Measurements from ENCODE around the gene CLCNKA.
"Not testable (repeated sequence)": the region's sequence is repeated elsewhere in the genome, so short reads cannot be mapped to it uniquely, and the experiment has no call there.

CLCNKA gene

DNA sequence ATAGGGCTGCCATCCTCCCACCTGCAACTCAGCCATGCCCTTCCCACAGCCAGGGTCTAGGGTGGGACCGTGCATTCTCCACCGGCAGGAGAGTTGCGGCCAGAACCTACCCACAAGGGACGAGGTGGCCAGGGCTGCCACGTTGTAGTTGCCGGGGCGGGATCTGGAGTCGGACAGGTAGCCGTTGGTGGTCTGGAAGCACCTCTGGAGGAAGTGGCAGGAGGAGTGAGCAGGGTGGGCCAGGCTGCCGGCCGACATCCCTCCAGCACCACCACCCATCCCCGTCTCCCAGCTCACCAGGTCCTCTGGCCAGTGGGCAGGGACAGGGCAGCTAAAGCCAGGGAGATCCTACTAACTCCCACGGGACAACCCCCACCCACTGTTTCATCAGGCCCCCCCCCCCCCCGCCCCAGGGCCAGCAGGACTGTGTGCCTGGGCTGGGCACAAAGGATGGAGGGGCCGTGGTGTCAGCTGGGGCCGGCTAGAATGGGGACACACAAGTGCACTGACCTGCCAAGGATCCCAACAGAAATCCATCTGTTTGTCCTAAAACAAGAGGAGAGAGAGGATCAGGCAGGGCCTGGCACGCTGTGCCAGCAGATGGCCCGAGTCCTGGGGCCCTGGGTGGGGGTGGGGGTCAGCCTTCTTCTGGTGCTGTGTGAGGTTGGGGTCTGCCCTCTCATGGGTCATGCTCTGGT lies 40.3 kb downstream of the CLCNKA start:
- H3K9me3 ChIP-seq (ENCODE audit: control insufficient read depth, low read length); H3K4me1 ChIP-seq (ENCODE audit: control insufficient read depth, insufficient read depth, low read length, poor library complexity, severe bottlenecking); H3K36me3 ChIP-seq (ENCODE audit: control insufficient read depth, insufficient read depth, low read length); H3K27me3 ChIP-seq (replicated peaks; ENCODE audit: control insufficient read depth, insufficient read depth, low read length, poor library complexity, severe bottlenecking); H3K27ac ChIP-seq (ENCODE audit: insufficient read depth, low read length, poor library complexity, severe bottlenecking); H3K4me3 ChIP-seq (ENCODE audit: insufficient read depth, low read depth, low read length, poor library complexity, severe bottlenecking); DNase-seq: not testable (repeated sequence)

DNA sequence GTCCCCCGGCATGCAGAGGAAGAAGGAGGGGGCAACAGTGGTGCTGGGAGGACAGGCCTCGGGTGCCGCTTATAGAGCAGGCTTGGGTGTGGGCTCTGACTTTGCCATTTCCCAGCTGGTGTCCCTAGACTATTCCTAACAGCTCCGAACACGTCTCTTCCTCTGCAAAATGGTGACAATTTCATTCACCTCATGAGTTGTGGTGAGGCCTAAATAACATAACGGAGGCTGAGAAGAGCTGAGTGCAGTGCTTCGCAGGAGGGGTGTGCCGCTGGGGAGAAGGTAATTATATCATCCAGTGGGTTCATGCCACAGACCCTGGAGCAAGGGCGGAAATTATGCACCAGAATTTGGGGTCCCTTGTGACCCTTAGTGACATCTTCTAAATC lies 40.8 kb downstream of the CLCNKA start:
- not testable (repeated sequence) for H3K27ac ChIP-seq (ENCODE audit: insufficient read depth, low read length, poor library complexity, severe bottlenecking); H3K36me3 ChIP-seq (ENCODE audit: control insufficient read depth, insufficient read depth, low read length); H3K27me3 ChIP-seq (replicated peaks; ENCODE audit: control insufficient read depth, insufficient read depth, low read length, poor library complexity, severe bottlenecking); H3K4me3 ChIP-seq (ENCODE audit: insufficient read depth, low read depth, low read length, poor library complexity, severe bottlenecking); H3K9me3 ChIP-seq (ENCODE audit: control insufficient read depth, low read length); H3K4me1 ChIP-seq (ENCODE audit: control insufficient read depth, insufficient read depth, low read length, poor library complexity, severe bottlenecking); DNase-seq

DNA sequence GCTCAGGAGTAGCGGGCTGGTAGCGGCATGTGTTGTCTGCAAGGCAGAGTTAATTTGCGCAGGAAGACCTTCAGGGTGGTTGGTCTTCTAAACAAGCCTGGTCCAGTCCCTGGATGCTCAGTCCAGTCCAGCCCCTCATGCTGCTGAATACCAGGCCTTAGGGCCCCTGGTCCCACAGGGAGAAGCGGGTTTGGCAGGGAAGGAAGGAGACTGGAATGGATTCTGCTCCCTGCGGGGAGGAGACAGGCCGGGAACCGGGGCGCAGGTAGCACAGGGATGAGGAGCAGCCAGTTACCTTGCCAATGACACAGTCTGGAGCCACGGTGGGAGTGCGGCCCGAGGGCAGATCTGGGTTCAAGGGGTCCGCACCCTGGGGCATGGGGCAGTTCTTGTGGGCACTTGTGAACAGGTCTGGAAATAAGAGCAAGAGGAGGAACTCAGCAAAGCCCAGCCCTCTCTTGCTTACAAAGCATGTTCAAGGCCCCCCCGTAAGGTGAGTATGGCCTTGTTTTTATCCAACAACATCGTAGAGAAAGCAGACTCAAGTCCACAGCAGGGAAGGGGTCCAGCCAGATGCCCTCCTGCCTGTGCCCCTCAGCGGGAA lies 41.5 kb downstream of the CLCNKA start:
- no peak for DNase-seq

DNA sequence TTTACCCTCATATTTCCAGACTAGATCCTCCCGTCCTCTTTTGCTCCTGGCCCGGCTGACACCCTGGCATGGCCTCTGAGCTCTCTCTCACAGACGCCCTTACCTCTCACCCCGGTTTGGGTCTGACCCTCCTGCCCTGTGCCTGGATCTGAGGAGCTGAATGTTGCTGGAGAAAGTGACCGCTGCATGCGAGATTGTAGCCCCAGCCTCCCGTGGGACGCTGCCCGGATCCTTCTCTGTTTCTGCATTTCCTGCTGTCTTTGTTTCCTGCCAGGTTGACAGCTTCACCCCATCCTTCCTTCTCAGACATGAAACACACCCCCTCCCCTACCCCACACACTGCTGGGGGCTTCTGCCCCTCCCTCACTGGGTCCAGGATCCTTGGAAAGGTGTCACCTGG lies 42.1 kb downstream of the CLCNKA start:
- Histone ChIP-seq H3K36me3 (ENCODE audit: control insufficient read depth, insufficient read depth, low read length) (no peaks in the 10 kb centered on the region), H3K27ac (ENCODE audit: insufficient read depth, low read length, poor library complexity, severe bottlenecking) (no peak overlapping the region), H3K27me3 (replicated peaks; ENCODE audit: control insufficient read depth, insufficient read depth, low read length, poor library complexity, severe bottlenecking) (no peaks in the 10 kb centered on the region), H3K9me3 (ENCODE audit: control insufficient read depth, low read length) (no peaks in the 10 kb centered on the region), H3K4me3 (ENCODE audit: insufficient read depth, low read depth, low read length, poor library complexity, severe bottlenecking) (no peak overlapping the region), H3K4me1 (ENCODE audit: control insufficient read depth, insufficient read depth, low read length, poor library complexity, severe bottlenecking) (peaks cover 7% of the 10 kb centered on the region)
- DNase-seq: no peak

More for the DNA sequence above, 41.5 kb downstream of the CLCNKA start:
- H3K4me1 ChIP-seq (ENCODE audit: control insufficient read depth, insufficient read depth, low read length, poor library complexity, severe bottlenecking): peaks cover 7% of the 10 kb centered on the region
- no peaks in the 10 kb centered on the region for H3K9me3 ChIP-seq (ENCODE audit: control insufficient read depth, low read length)
- H3K4me3 ChIP-seq (ENCODE audit: insufficient read depth, low read depth, low read length, poor library complexity, severe bottlenecking): no peak overlapping the region
- H3K27me3 ChIP-seq (replicated peaks; ENCODE audit: control insufficient read depth, insufficient read depth, low read length, poor library complexity, severe bottlenecking): no peaks in the 10 kb centered on the region
- H3K36me3 ChIP-seq (ENCODE audit: control insufficient read depth, insufficient read depth, low read length): no peaks in the 10 kb centered on the region
- H3K27ac ChIP-seq (ENCODE audit: insufficient read depth, low read length, poor library complexity, severe bottlenecking): no peak overlapping the region

DNA sequence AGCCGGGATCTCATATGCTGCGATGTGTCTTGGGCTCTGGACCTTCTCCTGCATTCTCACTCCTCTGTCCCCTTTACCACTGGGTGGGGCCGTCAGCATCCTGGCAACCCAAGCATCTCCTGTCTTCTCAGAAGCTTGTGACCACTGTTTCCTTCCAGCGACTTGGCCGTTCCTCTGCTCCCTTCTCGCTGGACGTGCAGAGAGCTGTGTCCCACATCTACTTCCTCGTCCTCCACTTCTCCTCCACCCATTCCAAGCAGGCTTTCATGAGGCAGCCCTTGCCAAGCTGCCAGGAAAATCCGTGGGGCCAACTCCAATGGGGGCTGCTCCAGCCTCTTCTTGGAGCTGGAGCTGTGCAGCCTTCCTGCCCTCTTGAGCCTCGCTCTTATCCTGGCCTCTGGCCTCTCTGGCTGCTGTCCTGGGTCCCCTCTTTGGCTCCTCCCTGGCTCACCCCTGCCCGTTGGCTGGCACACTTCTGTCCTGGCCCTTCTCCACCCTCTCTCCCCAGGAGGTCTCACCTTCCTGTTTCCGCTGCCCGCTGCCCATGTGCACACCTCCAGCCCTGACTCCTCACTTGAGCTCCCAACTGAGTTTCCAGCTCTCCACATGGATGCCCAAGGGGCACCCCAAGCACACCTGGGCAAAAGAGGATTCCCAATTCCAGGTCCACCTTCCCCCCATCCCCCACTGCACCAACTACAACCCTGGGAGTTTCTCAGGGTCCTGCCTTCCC lies 42.9 kb downstream of the CLCNKA start:
- H3K4me1 ChIP-seq (ENCODE audit: control insufficient read depth, insufficient read depth, low read length, poor library complexity, severe bottlenecking): peaks cover 7% of the 10 kb centered on the region
- H3K27ac ChIP-seq (ENCODE audit: insufficient read depth, low read length, poor library complexity, severe bottlenecking): no peak overlapping the region
- H3K27me3 ChIP-seq (replicated peaks; ENCODE audit: control insufficient read depth, insufficient read depth, low read length, poor library complexity, severe bottlenecking): no peaks in the 10 kb centered on the region
- H3K36me3 ChIP-seq (ENCODE audit: control insufficient read depth, insufficient read depth, low read length): no peaks in the 10 kb centered on the region
- DNase-seq: no peak
- no peak overlapping the region for H3K4me3 ChIP-seq (ENCODE audit: insufficient read depth, low read depth, low read length, poor library complexity, severe bottlenecking)
- H3K9me3 ChIP-seq (ENCODE audit: control insufficient read depth, low read length): no peaks in the 10 kb centered on the region

DNA sequence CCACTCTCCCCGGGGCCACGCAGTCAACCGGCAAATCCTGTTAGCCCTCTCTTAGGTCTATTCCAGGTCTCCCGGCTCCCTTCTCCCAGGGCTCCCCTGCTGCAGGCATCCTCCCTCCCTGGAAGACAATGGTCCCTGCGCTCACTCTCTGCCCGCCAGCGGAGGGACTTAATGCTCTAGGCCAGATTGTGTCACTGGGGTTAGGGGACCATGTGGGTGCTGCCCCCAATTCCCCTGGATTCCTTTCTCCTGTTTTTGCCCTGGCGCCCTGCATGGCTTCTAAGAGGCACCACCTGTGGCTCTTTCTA lies 43.4 kb downstream of the CLCNKA start:
- Histone ChIP-seq H3K4me1 (ENCODE audit: control insufficient read depth, insufficient read depth, low read length, poor library complexity, severe bottlenecking) (peaks cover 11% of the 10 kb centered on the region), H3K36me3 (ENCODE audit: control insufficient read depth, insufficient read depth, low read length) (no peaks in the 10 kb centered on the region), H3K4me3 (ENCODE audit: insufficient read depth, low read depth, low read length, poor library complexity, severe bottlenecking) (no peak overlapping the region), H3K27ac (ENCODE audit: insufficient read depth, low read length, poor library complexity, severe bottlenecking) (no peak overlapping the region), H3K9me3 (ENCODE audit: control insufficient read depth, low read length) (no peaks in the 10 kb centered on the region), H3K27me3 (replicated peaks; ENCODE audit: control insufficient read depth, insufficient read depth, low read length, poor library complexity, severe bottlenecking) (no peaks in the 10 kb centered on the region)
- no peak for DNase-seq

DNA sequence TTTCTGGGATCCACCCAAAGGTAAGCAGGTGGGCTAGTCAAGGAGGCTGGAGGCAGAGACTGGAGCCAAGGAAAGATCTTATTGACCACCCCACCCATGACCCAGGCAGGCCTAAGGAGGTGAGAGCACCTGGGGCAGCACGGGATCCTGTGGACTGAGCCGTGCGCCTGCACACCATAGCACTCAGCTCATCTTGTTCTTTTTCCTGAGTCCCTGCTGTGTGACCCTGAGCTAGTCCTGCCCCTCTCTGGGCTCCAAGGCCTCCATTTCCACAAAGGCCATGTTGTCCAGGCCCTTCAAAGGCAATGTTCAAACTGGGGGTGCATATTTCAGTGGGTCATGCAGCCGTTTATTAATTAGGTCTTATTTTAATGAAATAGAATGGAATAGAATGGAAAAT lies 44.4 kb downstream of the CLCNKA start:
- no peak for DNase-seq

DNA sequence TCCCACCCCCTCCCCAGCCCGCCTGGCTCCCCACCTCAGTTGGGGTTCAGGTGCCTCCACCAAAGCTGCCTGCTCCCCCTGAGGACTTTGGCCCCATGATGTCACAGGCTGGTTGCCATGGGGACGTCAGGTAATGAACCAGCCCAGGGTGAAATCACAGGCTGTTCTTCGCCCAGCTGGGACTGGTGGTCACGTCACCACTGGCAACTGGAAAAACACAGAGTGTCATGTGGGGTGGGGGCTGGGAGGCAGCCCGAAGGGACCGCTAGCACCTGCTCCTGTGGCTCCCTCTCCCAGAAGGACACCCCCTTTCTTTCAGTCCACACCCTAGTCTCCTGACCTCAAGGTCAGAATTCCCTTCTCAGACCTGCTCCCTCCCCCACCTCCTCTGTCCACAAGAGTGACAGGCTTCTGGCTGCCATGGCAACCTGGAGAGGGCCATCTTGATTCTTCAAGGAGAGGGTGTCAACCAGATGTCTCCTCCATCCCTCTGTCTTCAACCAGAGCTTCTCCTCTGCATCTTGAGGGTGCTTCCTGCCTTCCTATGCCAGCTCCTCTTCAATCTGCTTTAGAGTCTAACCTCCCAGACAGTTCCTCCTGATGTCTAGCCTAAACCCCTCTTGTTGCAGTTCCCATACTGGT lies 45.4 kb downstream of the CLCNKA start:
- peaks cover 17% of the 10 kb centered on the region for H3K4me1 ChIP-seq (ENCODE audit: control insufficient read depth, insufficient read depth, low read length, poor library complexity, severe bottlenecking)

More for the DNA sequence above, 44.4 kb downstream of the CLCNKA start:
- Histone ChIP-seq H3K4me1 (ENCODE audit: control insufficient read depth, insufficient read depth, low read length, poor library complexity, severe bottlenecking) (peaks cover 17% of the 10 kb centered on the region), H3K36me3 (ENCODE audit: control insufficient read depth, insufficient read depth, low read length) (no peaks in the 10 kb centered on the region), H3K9me3 (ENCODE audit: control insufficient read depth, low read length) (no peaks in the 10 kb centered on the region), H3K4me3 (ENCODE audit: insufficient read depth, low read depth, low read length, poor library complexity, severe bottlenecking) (no peak overlapping the region), H3K27ac (ENCODE audit: insufficient read depth, low read length, poor library complexity, severe bottlenecking) (no peak overlapping the region), H3K27me3 (replicated peaks; ENCODE audit: control insufficient read depth, insufficient read depth, low read length, poor library complexity, severe bottlenecking) (no peaks in the 10 kb centered on the region)

DNA sequence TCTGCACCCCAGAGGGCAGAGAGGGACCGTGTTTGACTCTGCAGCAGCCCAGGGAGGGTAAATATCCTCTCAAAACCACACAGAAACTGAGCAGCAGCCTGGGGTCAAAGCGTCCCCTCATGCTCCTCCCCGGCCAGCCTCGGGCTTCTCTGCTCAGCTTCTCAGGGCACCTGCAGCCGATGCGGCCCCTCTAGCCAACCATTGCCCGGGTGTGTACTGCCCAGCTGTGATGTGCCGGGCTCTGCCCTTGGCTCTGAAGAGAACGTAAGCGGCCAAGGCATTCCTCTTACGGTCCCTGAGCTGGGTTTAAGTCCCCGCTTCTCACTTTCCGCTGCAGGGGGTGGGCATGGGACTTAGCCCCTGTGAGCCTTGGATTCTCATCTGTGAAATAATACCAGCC lies 46.1 kb downstream of the CLCNKA start:
- H3K36me3 ChIP-seq (ENCODE audit: control insufficient read depth, insufficient read depth, low read length): no peaks in the 10 kb centered on the region
- no peaks in the 10 kb centered on the region for H3K27me3 ChIP-seq (replicated peaks; ENCODE audit: control insufficient read depth, insufficient read depth, low read length, poor library complexity, severe bottlenecking)
- no peaks in the 10 kb centered on the region for H3K9me3 ChIP-seq (ENCODE audit: control insufficient read depth, low read length)
- no peak overlapping the region for H3K27ac ChIP-seq (ENCODE audit: insufficient read depth, low read length, poor library complexity, severe bottlenecking)
- DNase-seq: no peak
- H3K4me1 ChIP-seq (ENCODE audit: control insufficient read depth, insufficient read depth, low read length, poor library complexity, severe bottlenecking): peaks cover 19% of the 10 kb centered on the region
- H3K4me3 ChIP-seq (ENCODE audit: insufficient read depth, low read depth, low read length, poor library complexity, severe bottlenecking): no peak overlapping the region

More for the DNA sequence above, 45.4 kb downstream of the CLCNKA start:
- H3K9me3 ChIP-seq (ENCODE audit: control insufficient read depth, low read length): no peaks in the 10 kb centered on the region
- DNase-seq: no peak
- no peak overlapping the region for H3K27ac ChIP-seq (ENCODE audit: insufficient read depth, low read length, poor library complexity, severe bottlenecking)
- no peaks in the 10 kb centered on the region for H3K27me3 ChIP-seq (replicated peaks; ENCODE audit: control insufficient read depth, insufficient read depth, low read length, poor library complexity, severe bottlenecking)
- no peak overlapping the region for H3K4me3 ChIP-seq (ENCODE audit: insufficient read depth, low read depth, low read length, poor library complexity, severe bottlenecking)
- no peaks in the 10 kb centered on the region for H3K36me3 ChIP-seq (ENCODE audit: control insufficient read depth, insufficient read depth, low read length)

Measured in effector memory CD4-positive, alpha-beta T cell (primary cell).